HG03159 (cell line): Measurements from ENCODE around the gene ACTG1.

Source experiments
- ATAC-seq: cut with Tn5 transposase; IDR thresholded peaks from one replicate; pipeline ENCODE4 v1.9.1; 2021; ENCODE audit warnings: mild to moderate bottlenecking, moderate library complexity; ENCODE audit not compliant: unreplicated experiment

ACTG1 gene

DNA sequence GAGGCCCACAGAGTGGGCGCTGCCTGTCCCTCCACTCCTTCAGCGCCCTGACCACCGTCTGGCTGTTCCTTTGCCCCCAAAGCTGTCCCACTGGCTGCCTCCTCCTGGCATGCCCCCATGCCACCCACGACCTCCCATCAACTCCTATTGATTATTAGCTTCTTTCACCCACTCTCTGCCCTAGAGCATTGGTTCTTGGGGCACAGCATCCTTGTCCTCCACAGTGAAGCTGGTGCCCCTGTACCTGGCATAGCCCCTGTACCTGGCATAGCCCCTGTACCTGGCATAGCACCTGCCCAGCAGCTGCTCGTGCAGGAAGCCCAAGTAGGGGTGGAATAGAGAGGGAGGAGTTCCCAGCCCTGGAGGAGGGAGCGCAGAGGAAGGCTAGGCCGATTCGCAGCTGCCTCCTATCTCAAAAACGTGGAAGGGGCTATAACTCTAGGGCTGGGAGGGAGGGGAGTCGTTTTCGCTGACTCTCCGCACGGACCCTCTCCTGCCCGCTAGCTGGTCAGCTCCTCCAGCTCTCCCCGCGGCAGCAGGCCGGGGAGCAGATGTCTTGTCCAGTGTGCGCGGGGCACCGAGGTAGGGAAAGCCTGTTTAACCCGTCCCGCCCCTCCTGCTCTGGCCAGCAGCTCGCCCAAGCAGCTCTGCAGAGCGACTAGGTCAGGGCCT lies 5.7 kb upstream of the ACTG1 start:
- no peak for ATAC-seq

DNA sequence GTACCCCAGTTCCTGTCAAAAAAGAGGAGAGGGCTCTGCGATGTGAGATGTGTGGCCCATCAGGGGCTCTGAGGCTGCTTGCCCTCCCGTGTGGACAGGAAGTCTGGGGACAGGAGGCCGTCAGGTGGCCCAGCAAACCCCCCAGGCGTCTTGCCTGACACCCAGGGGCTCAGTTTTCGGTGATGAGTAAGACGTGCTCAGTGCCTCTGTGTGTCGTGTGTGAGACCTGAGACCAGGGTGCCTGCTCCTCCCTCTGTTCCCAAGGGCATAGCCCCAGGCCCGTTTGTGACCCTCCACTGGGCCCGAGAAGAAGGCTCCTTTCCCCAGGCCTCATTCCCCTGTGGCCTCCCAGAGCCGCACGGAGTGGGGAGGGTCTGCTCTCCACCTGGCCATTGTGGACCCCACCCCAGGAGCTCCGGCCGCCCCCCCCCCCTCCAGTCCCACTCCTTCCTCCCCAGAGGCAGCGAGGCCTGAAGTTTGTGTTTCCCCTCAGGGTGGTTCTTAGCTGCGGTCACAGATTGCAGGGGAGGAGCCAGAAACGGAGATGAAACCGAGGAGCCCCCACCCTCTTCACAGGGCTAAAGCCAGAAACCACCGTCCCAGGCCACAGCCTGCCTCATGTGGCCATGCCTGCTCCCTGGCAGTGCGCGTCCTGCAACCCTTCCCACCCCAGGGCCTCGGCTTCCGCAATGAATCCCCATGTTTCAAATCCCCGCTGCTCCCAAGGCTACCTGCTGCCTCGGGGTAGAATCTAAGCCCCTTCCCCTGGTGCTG lies 4.9 kb upstream of the ACTG1 start:
- ATAC-seq: peak; percentile 41

DNA sequence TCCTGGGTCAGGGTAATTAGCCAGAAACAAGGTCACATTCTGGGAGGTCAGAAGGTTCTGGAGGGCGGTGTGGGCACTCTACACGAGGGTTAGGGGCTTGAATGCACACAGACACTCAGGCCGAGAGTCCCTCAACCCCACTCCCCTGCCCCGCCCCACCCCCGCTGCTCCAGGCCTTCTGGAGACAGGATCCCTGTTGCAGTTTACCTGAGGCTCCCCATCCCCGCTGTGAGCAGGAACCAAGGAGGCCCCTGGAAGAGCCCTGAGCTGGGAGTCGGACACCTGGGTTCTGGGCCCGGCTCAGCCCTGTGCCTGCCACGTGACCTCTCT lies 4.4 kb upstream of the ACTG1 start:
- no peak for ATAC-seq

DNA sequence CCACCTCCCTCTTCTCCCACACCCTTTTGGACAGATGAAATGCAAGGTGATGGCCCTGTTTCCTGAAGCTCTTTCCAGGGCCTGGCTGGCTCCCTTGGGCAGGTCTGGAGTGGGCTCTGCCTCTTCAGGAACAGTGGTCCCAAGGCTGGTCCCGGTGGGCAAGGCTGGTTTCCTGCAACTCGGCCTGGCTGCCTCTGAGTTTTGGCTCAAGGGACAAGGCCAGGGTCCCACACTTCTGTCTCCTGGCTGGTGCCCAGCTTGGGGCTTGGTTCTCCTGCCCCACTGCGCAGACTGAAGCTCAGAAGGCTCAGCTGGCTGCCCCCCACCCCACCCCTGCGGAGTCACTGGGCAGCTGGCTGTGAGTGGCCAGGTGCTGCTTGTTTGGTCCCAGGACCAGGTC lies 3.8 kb upstream of the ACTG1 start:
- no peak for ATAC-seq

DNA sequence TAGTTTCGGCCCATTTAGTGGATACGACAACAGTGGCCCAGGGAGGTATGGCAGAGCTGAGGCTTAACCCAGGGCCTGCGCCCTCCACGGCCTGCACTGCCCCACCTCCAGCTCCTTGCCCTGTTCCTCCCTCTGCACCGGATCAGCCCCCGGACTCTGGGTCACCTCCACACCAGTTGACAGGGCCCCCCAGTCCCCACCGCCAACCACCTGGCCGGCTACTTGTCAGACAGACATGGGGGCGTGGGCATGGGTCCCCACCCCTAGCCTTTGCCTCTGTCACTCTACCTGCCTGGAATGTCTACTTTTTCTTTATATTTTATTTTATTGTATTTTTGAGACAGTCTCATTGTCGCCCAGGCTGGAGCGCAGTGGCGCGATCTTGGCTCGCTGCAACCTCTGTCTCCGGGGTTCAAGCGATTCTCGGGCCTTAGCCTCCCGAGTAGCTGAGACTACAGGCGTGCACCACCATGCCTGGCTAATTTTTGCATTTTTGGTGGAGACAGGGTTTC lies 3.0 kb upstream of the ACTG1 start:
- ATAC-seq: no peak

DNA sequence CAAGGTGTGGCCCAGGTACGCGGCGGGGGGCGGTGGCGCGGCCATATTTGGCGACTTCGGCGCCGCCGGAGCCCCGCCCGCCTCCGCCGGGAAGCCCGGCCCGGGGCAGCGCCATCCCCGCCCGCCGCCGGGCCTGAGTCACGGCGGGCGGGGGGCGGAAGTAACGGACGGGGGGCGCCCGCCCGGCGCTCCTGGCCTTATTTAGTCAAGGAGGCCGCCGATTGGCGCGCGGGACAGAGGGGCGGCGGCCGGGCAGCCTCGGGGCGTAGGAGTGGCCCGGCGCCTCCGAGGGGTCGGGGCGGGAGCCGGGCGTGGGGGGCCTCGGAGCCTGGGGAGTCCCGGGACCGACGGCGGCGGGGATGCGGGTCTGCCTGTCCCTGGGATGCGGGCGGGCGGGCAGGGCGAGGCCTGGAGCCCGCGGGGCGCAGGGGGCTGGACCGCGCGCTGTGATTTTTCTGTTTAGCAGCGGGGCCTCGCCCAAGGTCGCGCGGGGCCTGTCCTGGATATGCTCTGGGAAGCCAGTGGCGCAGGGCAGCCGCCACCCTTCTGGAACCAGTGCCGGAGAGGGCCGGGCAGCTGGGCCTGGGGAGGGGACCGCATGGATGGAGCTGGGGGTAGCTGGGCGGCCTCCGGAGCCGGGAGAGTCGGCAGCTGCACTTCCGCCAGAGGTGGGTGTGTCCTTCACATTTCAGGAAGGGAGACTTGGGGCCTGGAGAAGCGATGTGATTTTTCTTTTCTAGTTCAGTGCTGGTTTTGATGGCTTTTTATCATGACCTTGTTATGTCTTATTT lies 2.3 kb upstream of the ACTG1 start:
- ATAC-seq: no peak

- ATAC-seq: no peak
Measured at GRCh38 chr17:81514489-81514738, 1.8 kb upstream of the ACTG1 start.

GRCh38 chr17:81513753-81514488 lies 1.3 kb upstream of the ACTG1 start:
- ATAC-seq: no peak

DNA sequence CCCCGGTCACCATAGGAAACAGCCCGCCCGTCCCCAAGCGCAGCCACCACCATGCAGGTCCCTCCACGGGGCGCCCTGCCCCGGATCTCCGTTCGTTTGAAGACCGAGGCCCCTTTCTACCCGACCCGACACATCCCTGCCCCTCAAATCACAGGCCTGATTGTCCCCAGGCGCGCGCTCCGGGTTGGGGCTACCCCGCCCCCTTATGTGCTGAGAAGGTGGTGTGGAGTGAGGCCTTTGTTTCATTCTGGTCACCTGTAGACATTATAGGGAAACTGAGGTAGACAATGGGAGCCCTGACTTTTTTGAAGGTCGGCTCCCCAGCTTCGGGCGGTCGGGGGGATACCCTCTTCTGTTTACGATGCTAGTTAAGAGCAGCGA lies 763 bp upstream of the ACTG1 start:
- ATAC-seq: no peak

DNA sequence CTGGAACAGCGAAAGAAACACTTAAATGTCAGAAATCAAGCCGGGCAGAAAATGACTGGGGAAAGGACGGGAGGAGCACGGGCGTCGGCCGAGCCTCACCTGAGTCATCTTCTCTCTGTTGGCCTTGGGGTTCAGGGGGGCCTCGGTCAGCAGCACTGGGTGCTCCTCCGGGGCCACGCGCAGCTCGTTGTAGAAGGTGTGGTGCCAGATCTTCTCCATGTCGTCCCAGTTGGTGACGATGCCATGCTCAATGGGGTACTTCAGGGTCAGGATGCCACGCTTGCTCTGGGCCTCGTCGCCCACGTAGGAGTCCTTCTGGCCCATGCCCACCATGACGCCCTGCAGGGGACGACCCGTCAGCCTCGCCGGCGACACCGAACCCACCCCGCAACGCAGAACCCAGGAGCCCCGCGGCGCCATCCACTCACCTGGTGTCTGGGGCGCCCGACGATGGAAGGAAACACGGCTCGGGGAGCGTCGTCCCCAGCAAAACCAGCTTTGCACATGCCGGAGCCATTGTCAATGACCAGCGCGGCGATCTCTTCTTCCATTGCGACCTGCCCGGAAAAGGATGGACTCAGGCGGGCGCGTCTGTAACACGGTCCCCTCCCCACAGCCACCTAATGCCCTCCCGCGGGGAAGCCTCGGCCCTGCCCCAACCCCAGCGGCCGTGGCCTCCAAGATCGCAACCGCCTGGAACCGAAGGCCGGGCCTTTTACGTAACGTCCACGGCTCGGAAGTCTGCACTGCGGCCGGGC lies 616 bp downstream of the ACTG1 start:
- peak; percentile 2 for ATAC-seq

DNA sequence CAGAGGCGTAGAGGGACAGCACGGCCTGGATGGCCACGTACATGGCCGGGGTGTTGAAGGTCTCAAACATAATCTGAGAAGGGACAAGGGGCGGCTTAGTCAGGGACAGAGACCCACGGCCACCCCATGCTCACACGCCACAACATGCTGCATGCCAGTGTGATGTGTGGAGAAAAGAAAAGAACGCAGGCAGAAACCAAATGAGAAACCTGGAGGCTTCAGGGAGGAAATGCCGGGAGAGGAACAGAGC lies 1.1 kb downstream of the ACTG1 start:
- ATAC-seq: no peak

DNA sequence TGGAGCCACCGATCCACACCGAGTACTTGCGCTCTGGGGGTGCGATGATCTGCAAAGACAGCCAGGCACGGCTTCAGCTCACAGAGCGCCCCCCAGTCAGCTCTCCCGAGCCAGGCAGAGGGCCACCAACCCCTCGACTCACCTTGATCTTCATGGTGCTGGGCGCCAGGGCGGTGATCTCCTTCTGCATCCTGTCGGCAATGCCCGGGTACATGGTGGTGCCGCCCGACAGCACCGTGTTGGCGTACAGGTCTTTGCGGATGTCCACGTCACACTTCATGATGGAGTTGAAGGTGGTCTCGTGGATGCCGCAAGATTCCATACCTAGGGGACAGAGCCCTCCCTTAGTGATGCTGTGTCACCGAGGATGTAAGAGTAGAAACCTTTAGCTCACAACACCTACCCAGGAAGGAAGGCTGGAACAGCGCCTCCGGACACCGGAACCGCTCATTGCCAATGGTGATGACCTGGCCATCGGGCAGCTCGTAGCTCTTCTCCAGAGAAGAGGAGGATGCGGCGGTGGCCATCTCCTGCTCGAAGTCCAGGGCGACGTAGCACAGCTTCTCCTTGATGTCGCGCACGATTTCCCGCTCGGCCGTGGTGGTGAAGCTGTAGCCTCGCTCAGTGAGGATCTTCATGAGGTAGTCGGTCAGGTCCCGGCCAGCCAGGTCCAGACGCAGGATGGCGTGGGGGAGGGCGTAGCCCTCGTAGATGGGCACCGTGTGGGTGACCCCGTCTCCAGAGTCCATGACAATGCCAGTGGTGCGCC lies 1.6 kb downstream of the ACTG1 start:
- ATAC-seq: no peak

- ATAC-seq: no peak
Measured at GRCh38 chr17:81509972-81510784, 2.4 kb downstream of the ACTG1 start.

GRCh38 chr17:81509207-81509971 lies 3.2 kb downstream of the ACTG1 start:
- ATAC-seq: no peak

DNA sequence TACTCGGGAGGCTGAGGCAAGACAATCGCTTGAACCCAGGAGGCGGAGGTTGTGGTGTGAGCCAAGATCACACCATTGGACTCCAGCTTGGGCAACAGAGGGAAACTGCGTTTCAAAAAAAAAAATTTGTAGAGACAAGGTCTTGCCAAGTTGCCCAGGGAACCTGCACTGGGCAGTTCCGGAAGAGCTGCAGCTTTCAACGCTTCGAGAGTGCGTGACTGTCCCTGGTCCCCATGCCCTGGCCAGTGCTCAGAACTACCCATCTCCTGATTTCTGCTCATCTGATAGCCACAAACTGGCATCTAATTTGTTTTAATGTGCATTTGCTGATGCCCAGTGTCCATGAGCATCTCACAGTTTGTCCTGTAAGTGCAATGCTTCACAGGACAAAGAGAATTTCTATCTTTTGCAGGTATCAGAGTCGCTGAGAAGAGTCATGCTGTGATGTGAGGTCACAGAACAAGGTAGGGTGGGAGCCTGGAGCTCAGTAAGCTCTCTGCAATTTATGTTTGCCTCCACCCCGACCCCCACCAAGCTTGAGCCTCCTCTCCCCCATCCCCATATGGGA lies 3.9 kb downstream of the ACTG1 start:
- no peak for ATAC-seq

GRCh38 chr17:81503619-81504018 lies 9.0 kb downstream of the ACTG1 start:
- no peak for ATAC-seq

DNA sequence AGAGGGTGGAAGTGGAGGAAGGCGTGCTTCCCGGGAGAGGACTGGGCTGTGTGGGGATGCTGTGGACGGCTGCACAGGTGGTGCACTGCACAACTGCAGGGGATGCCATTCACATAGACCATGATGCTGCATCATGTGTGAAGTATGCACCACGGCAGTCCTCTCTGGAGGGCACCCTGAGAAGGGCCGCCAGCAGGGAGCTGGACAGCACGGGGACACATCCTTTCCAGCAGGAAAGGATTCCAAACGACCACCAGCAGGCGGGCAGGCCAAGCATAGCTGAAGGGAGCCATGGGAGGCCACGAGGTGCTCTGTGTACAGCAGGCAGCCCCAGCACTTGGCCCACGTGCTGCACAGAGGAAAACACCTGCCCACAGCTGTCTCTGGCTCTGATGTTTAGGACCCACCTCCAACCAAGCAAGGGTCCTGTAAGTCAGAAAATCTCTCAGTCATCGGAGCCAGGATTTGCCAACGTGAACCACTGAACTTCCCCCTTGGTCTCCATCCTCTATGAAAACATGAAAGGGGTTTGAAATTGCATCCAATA lies 10.1 kb downstream of the ACTG1 start:
- no peak for ATAC-seq

DNA sequence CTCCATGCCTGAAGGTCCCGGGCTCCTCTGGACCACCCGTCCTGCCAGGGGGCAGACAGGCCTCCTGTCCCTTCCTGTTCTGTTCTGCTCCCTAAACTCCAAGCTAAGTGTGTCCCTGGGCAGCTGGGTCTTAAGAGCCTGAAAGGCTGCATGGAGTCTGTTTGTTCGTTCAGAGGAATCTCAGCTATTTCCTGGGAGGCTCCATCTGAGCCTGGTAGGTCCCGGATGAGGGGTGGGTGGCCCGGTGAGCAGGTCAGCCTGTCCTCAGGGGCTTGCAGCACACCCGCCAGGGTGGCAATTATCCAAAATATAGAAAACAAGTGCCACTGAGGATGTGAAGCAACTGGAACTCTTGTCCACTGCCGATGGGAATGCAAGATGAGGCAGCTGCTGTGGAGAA lies 12.6 kb downstream of the ACTG1 start:
- ATAC-seq: no peak
